GM19043 (cell line): Measurements from ENCODE around the gene FCN3.
"Not testable (repeated sequence)": the region's sequence is repeated elsewhere in the genome, so short reads cannot be mapped to it uniquely, and the experiment has no call there.

Source experiments
- ATAC-seq: cut with Tn5 transposase; IDR thresholded peaks from one replicate; pipeline ENCODE4 v1.9.1; 2021; ENCODE audit warnings: low read depth; ENCODE audit not compliant: unreplicated experiment

The FCN3 gene

DNA sequence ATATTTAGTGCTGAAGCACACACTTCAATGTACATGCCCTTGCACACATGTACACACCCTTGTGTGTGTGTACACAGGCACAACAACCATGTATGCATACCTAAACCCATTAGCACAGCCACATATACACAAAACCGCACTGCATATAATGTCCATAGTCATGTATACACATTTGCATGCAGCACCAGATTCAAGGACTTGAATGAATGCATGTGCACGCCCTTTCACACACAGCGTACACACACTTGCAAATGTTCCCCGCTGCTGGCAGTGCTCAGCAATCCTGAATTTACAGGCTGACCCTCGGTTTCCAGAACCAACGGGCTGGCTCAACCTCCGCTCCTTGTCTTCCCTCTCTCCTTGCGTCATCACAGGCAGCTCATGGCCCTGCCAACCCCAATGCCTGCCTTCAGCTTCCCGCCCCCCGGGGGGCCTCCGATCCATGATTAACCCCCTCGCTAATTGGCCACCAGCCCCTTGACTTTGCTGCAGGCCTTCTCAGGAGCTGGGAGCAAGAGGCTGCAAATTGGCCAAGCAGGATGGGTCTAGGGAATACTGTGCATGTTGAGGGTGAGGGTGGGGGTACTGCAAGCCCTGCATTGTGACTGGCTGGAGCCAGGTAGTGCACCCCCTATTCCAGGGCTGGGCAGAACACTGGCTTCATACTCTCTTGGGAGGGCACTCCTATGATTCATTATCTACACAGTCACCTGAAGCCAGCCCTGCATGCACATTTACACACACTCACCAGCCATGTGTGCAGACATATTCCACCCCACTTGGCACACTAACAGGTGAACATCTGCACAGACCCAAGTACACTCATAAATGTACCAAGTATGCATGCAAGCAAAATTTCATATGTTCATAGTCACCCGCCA, 25.7 kb upstream of the FCN3 start:
- no peak for ATAC-seq

DNA sequence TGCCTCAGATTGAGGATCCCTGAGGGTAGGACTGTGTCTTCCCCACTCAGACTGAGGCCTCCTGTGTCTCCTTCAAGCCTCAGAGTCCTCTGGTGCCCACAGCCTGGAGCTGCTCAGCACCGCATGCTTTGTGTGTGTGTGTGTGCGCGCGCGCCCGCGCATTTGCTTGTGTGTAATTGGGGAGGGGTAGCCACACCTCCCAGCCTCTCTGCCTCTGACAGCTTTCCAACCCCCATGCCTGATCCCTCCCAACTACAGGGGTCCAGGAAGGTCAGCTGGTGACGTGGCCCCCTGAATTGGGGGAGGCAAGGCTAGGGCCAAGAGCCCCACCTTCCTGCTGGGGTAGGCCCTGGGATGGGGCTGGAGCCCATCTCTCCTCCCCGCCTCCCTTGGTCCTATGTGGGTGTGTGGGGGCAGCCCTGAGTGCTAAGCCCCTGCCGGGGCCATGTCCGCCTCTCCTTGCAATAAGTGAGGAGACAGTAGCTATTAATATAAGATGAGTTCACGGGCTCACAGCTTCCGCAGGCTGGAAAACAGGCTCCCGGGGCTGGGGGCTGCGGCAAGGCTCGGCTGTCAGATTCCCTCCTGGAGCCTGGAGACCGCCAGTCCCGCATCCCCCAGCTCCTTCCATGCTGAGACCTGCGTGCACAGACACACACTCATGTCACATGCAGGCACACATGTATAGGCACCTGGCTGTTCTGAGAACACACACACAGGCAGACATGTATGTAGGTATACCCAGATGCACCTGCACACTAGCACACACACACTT, 24.8 kb upstream of the FCN3 start:
- ATAC-seq: no peak

DNA sequence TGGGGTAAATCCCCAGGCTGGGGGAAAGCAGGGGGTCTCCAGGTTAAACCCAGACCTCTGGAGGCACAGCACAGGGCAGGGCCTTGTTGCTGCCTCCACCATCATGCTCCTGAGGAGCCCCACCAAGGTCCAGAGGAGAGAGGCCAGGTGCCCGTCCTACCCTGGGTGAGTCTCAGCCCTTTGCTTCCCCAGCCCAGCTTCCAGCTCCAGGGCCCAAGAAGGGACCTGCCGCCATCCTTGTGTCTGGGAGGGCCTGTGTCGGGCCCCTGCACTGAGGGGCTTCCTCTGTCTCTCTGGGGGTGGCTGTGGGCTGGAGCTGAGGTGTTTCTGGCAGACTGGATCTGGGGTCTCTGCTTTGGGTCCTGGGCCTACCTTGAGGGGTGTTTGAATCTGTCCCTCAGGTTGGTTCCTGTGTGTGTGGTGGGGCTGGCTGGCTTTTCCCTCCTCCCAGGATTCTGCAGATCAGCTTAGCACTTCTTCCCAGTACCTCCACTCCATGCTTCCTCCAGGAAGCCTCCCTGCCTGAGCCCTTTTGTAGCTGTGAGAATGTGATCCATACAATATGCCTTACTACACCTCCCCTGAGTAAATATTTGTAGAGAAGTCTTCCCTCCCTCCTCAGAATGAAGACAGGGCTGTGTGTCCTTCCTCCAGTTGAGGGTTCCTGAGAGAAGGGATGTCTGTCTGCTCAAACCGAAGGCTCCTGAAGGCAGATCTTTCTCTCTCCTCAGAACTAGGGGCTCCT, 24.0 kb upstream of the FCN3 start:
- no peak for ATAC-seq

DNA sequence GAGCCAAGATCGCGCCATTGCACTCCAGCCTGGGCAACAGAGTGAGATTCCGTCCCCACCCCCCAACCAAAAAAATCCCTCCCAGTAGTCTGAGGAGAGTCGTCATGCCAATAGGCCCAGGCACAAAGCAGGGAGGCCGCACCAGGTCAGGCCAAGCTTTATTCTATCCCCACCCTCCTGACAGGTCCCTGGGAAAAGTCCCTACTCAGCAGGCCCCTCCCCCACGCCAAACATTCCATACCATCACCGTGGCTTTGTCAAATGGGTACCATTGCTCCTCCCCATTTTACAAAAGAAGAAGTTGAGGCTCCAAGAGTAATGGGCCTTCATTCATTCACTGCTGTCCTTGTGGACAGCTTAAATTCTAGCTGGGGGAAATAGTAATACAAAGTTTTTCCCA, 23.1 kb upstream of the FCN3 start:
- no peak for ATAC-seq

DNA sequence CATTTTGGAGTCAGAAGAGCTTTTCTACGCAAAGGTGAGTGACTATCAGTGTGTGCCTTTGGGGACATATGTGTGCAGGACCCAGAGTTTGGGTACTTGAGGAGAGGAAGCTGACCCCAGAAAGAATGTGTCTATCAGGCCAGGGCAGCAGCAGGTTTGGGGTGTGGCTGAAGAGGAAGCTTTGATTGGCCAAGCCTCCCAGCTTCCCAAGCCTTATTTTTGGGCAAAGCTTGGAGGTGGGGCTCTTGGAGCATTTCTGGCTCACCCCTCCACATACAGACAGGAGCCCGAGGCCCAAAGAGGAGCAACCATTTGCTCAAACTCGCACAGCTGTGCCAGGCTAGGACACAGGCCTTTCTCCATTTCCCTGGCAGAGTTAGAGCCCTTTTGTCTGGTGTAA, 22.5 kb upstream of the FCN3 start:
- ATAC-seq: no peak

DNA sequence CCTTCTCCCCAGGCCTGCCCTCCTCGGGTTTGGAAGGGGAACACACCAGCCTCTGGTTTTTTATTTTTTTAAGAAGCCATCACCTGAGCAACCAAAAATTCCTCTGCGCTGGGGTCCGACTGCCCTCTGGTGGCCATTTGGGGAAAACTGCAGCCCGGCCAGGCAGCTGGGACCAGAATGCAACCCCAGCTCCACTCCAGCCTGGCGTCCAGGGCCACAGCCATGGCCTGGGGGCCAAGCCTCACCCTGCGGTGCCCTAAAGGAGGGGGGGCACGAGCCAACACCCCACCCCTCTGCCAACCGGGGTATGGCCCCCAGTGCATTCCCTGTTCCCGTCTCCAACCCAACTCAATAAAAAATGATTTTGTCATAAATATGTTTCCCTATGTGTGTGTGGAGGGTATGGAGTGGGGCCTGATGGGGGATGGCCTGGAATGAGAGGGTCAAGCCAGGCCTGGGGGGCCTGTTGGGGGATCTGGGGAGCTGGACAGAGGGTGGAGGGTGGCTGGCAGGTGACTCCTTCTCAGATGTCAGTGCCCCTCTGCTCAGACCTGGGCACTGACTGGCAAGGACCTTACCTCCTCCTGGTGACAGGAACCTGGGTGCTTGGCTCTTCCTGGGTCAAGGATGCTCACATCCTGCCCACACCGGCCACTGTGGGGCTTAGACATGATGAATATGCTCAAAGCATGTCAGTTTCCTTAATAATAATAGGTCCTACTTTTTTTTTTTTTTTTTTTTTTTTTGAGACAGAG, 21.0 kb upstream of the FCN3 start:
- no peak for ATAC-seq

DNA sequence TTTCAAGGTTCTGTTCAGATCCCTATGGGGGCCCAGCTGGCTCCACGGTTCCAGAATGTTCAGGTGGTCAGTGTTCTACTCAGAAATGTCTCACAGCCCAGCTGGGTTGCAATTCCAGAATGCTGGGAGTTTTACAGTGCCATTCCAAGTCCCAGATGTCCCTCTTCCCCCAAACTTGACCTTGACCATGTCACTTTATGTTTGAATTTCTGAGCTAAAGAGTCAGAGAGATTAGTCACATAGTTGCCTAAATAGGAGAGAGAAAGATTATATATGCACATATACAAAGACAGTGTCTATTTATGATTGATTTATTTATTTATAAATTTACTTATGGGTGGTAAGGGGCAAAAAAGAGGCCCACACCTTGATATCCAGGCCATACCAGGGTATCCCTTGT, 20.3 kb upstream of the FCN3 start:
- no peak for ATAC-seq

DNA sequence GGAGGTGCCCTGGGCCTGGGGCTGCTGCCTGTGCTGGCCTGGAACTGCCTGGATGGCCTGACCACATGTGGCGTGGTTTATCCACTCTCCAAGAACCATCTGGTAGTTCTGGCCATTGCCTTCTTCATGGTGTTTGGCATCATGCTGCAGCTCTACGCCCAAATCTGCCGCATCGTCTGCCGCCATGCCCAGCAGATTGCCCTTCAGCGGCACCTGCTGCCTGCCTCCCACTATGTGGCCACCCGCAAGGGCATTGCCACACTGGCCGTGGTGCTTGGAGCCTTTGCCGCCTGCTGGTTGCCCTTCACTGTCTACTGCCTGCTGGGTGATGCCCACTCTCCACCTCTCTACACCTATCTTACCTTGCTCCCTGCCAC, 19.6 kb upstream of the FCN3 start:
- ATAC-seq: no peak

DNA sequence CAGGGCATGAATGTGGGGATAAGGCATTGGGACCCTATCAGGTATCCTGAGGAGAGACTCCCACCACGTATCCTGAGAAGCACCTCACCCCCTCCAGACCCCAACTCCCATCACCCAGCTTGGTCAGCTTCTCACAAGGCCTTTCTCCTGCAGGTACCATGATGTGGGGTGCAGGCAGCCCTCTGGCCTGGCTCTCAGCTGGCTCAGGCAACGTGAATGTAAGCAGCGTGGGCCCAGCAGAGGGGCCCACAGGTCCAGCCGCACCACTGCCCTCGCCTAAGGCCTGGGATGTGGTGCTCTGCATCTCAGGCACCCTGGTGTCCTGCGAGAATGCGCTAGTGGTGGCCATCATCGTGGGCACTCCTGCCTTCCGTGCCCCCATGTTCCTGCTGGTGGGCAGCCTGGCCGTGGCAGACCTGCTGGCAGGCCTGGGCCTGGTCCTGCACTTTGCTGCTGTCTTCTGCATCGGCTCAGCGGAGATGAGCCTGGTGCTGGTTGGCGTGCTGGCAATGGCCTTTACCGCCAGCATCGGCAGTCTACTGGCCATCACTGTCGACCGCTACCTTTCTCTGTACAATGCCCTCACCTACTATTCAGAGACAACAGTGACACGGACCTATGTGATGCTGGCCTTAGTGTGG, 19.1 kb upstream of the FCN3 start:
- ATAC-seq: no peak

DNA sequence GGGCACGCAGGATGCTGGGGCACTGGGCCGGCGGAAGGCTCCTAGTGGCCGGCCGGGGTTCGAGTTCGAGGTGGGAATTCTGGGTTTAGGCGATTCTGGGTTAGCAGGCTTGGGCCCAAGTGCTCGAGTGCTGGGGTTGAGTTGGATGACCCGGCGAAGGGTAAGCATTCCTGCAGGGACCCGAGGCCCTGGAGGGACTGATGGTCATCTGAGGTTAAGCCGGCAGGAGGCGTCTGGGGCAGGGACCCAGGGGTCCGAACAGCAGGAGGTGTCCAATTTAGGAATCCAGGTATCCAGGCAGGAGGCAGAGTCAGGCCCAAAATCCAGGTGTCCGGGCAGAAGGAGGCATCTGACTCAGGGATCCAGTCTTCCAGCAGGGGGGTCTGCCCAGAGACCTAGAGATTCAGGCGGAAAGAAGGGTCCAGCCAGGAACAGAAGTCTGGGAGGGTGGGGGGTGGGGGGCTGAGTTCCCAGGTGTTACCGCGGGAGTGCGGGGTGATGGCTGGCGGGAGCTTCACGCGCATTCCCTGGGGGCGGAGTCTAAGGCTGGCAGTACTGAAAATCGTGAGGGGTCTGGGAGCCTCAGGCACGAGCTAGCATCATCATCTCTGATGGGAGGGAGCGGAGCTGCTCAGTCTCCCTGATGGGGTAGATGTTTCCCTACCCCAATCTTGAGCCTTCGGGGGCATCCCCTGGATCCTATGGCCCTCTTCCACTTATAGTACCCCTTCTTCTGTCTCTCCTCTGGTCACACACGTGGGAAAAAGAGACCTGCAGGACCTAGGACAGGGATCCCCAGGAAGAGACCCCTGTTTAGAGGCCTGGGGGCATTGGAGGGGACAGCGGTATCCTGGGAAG, 18.4 kb upstream of the FCN3 start:
- no peak for ATAC-seq

DNA sequence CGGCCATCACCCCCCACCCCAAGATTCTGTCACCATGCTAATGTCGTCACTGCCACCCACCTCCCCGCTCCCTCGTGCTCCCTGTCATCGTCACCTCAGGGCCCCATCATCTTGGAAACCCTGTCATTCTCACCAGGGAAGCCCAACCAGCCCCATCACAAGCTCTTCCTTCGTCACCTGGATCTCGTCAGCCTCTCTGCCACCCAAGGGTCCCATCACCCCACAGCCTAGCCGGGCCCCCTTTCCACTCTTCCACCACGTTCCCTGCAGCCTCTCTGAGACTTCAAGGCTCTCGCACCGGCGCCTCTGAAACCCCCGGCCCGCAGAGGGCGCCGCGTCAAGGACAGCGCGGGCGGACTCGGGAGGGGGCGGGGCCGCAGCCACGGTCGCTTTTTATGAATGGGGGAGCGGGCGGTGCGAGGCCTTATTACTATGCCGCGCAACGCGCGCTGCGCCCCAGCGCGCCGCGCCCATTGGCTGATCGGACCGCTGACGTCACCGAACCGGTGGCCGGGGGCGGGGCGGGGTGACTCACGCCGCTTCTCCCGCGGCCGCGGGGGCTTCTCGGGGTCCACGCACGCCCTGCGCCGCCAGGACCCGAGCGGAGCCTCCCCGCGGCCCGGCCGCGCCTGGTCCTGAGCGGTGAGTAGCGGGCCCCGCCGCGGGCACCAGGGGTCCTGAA, 17.6 kb upstream of the FCN3 start, which contains the start of gene GPR3:
Gene GPR3, plus strand, starts transcription at position 527 of the 682 bp plus-strand sequence. CDS start 1,177 bp downstream, outside the sequence.
- peak; percentile 40 for ATAC-seq

DNA sequence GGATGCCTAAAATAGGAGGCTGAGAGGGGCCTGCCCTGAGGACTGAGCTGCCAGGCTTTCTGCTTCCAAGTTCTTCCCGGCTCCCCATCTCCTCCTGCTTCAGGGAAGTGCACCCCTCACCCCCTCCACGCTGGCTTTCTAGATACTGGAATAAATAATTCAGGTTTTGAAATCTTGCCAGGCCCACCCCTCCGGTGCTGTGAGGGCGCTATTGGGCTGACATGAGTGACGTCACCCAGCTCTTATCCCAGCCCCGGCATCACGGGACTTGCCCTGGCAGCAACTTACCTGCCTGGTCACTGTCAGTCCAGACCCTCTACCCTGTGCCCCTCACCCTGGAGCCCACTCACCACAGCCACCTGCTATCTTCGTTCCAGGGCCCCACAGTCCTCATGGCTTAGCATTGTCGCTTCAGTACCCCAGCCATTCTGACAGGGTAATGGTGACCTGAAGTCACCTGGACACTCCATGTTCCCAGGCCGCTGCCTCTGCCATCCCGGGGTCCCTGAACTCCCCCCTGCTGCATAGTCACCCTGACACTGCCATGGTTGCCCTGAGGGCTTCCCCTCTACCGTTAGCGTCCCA, 17.0 kb upstream of the FCN3 start:
- no peak for ATAC-seq

DNA sequence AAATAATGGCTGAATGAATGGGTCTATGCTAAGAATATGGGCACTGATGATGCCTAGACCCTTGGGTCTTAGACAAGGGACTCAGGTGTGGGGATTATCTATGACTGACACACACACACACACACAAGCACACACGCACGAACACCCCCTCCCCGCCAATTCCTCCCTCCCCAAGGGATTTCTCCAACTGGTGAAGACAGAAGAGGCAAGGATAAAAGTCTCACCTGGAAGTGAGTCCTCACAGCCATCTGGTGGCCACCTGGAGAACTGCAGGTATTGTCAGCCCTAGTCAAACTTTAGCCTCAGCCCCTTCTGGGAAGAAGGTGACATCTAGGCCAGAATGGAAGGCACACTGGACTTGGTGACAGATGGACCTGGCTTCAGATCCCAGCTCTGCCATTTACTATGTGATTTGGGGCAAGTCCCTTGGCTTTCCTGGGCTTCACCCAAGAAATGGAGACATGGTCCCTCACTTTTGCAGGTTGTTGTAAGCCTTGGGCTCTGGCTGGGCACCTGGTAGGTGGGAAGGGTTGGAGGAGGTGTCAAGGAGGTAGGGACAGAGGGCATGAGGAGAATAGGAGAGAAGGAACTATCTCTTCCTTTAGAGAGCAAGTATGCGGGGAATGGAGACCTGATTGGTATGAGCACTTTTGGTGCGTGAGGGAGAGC, 13.8 kb upstream of the FCN3 start:
- ATAC-seq: no peak

DNA sequence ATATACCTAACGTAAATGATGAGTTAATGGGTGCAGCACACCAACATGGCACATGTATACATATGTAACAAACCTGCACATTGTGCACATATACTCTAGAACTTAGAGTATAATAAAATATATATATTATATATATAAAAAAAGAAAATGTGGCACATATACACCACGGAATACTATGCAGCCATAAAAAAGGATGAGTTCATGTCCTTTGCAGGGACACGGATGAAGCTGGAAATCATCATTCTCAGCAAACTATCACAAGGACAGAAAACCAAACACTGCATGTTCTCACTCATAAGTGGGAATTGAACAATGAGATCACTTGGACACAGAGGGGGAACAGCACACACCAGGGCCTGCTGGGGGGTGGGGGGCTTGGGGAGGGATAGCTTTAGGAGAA, 10.2 kb upstream of the FCN3 start:
- ATAC-seq: not testable (repeated sequence)

DNA sequence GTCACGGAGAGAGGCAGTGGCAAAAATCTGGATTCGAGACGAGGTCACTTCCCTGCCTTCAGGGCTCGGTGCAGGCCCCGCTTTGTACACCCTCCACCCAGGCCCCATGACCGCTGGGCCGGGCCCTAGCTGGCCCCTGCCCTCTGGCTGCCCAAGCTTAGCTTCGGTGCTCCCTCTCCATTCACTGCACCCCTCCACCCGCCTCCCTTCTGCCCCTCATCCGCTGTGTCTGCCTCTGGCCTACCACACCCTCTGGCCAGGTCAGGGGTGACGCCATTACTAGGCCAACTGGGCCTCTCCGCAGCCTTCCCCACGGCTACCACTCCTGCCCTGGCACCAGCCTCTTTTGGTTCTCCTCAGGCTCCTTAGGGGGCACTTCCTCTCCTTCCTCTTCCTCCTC, 9.0 kb upstream of the FCN3 start:
- ATAC-seq: no peak

DNA sequence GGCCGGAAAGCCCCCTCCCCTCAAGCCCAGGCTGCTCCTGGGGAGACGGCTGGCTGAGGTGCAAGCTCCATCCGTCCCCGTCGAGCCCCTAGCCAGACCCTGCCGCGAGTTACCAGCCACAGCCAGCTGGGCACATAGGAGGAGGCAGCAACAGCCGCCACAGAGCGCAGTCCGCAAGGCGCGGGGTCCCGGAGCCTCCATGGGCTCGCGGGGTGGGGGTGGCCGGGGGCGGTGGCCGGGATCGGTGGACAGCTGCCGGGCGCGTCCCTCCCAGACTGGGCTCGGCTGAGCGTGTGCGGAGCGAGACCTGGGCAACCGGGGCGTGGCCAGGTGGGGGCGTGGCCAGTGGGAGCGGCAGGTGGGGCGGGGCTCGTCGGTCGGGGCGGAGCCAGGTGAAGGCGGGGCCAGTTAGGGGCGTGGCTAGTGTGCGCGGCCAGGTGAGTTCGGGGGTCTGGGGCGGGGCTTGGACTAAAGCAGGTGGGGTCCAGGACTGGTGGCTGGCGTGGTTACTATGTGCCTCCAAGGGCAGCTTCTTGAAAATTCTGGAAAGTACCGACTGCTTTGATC, 8.5 kb upstream of the FCN3 start, which contains the start of gene CD164L2:
Gene CD164L2, minus strand, starts transcription at position 295 of the 567 bp plus-strand sequence. Its CDS starts 94 bp downstream, at position 201.
- ATAC-seq: no peak
